T1000 (cell line): ENCODE measurements around the gene RNF151.
"Not testable (repeated sequence)": the region's sequence is repeated elsewhere in the genome, so short reads cannot be mapped to it uniquely, and the experiment has no call there.

Experiments
- DNase-seq: peaks from one replicate; lab custom pipeline; 2025; ENCODE audit warnings: mixed read lengths; lab: John Stamatoyannopoulos, UW

RNF151 gene, protein sequence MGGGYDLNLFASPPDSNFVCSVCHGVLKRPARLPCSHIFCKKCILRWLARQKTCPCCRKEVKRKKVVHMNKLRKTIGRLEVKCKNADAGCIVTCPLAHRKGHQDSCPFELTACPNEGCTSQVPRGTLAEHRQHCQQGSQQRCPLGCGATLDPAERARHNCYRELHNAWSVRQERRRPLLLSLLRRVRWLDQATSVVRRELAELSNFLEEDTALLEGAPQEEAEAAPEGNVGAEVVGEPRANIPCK

DNA sequence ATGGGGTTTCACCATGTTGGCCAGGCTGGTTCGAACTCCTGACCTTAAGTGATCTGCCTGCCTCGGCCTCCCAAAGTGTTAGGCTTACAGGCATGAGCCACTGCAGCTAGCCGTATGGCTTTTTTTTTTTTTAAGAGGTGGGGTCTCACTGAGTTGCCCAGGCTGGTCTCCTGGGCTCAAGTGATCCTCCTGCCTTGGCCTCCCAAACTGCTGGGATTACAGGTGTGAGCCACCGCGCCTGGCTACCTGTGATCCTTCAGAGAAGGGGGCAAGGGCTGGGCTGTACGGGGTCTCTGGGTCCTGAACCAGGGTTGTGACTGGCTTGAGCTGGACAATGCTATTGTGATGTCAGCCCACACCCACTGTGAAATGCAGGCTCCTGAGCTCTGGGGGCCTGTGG is at the start of gene RNF151:
RNF151 (plus strand) TSS at position 397 of the 400 bp plus-strand sequence. CDS start 26 bp downstream, outside the sequence.
- no peak for DNase-seq

DNA sequence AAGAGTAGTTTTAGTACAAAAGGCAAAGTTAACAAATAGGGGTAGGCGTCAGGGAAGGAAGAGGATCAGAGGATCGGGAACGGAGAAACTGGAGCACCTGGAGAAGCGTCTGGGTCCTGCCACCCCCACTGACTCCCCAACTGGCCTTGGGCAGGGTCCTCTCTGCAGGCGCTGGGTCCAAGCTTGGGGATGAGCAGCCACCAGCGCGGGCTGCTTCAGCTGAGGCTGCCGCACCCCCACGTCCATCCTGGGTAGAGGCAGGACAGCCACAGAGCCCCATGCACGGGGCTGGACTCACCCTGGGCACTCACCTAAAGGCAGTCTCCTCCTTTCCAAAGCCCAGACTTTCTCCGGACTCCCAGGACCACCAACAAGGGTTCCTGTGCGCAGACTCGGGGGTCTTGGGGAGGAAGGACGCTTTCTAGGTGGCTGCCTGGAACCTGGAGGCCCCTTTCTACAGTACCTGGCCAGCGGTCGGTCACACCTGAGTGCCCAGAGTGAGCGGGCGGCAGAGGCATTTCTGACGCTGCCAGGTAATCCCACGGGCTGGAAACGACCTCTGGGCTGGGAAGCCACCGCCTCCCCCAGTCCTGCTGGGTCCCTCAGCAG is 49.5 kb upstream of the RNF151 start:
- no peak for DNase-seq

- DNase-seq = no peak
Measured at GRCh38 chr16:1917665-1918350, 48.8 kb upstream of the RNF151 start.

DNA sequence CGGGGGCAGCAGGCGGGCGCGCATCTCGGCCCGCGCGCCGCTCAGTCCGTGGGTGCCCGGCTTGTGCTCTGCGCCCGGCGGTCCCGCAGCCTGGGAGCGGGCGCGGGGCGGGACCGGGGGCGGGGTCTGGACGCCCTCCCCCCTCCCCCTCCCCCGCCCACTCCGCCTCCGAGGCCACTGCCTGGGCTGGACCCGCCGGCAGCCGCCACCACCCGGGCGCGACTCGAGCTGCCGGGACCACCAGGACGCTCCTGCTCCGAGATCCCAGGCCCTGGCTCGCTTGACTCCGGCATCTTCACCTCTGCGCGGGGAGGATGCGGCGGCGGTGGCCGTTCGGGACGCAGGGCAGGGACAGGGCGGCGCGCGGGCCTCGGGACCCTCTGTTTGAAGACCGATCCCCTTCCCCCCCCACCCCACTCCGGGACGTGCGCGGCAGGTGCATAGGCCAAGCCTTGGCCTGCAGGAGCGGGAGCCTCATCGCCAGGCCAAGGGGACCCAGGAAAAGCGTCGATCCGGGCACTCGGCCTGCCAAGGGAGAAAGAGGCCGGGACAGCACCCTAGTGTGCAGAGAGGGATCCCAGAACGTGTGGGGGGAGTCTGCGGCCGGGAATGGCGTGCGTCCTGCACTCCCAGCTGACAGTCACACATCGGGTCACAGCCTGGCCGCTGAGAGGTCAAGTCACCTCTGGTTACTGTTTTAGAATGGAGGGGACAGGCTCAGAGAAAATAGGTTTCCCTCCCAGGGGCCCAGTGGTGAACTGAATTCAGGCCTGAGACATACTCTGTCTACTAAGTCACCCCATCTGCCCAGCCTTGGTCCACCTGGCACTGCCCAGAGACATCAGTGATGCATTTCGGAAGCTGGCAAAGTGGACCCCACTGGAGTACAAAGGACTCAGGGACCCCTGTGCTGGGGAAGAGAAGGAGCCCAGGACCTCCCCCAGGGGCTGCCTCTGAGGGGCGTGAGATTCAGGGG is 48.0 kb upstream of the RNF151 start, which contains the start of gene HS3ST6:
HS3ST6 (minus strand) TSS at position 65 of the 976 bp plus-strand sequence. CDS start 92 bp downstream, outside the sequence.
- no peak for DNase-seq

DNA sequence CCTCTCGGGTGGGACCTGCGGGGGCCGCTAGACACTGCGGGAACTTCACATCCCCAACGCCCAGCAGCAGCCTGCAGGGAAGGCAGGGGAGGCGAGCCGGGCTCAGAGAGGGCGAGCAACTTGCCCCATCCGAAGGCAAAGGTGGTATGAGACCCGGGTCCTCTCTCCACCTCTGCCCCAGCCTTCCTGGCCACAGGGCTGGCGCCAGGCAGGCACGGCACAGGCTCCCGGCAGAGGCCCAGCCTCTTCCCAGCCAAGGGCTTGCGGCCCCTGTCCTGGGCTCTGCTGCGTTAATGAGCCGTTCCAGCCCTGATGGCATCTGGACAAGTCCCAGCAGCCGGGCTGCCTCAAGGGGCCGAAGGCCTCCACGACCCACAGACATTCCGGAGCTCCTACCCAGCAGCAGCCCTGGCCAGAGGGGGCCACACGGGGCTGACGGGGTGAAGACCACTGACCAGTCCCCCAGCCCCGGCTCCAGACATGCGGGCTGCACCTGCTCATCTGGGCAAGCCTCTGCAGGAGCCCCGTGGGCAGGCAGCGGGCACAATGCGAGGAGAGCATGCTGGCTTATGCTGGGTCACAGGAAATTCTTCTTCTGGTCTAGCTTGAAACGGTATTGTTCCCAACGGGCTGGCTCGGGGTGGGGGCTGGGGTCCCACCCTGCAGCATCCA is 47.2 kb upstream of the RNF151 start:
- no peak for DNase-seq

DNA sequence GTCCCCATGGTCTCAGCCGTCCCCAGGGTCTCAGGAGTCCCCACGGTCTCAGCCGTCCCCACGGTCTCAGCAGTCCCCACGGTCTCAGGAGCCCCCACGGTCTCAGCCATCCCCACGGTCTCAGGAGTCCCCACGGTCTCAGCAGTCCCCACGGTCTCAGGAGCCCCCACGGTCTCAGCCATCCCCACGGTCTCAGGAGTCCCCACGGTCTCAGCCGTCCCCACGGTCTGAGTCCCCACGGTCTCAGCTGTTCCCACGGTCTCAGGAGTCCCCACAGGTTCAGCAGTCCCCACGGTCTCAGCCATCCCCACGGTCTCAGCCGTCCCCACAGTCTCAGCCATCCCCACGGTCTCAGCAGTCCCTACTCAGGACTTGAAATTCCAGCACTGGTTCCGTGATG is 46.5 kb upstream of the RNF151 start:
- DNase-seq = not testable (repeated sequence)

DNA sequence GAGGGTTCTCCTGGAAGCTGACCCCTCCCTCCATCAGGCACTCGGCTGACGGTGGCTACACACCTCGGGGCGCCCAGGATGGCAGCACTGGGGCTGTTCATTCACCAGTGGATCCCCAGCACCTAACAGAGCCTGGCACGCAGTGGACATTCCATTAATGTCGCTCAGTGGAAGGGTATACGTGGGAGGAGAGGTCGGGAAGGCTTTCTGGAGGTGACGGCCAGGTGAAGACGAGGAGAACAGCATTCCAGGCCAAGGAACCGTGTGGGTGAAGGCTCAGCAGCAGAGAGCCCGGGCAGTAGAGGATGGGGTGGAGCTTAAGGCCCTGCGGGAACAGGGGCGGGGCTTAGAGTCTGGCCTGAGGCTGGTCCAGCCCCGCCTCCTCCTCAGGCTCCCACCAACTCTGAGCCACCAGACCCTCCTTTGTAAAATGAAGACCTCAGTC is 45.9 kb upstream of the RNF151 start:
- DNase-seq = no peak

DNA sequence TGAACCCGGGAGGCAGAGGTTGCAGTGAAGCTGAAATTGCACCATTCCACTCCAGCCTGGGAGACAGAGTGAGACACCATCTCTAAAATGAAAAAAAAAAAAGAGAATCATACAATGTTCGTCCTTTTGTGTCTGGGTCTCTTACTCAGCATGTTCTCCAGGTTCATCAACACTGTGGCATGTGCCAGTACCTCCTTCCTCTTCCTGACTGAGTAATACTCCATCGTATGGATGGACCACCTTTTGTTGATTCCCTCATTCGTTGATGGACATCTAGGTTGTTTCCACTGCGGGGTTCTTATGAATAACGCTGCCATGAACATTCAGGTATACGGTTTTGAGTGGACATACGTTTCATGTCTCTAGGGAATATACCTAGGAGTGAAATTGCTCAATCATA is 44.3 kb upstream of the RNF151 start:
- no peak for DNase-seq

DNA sequence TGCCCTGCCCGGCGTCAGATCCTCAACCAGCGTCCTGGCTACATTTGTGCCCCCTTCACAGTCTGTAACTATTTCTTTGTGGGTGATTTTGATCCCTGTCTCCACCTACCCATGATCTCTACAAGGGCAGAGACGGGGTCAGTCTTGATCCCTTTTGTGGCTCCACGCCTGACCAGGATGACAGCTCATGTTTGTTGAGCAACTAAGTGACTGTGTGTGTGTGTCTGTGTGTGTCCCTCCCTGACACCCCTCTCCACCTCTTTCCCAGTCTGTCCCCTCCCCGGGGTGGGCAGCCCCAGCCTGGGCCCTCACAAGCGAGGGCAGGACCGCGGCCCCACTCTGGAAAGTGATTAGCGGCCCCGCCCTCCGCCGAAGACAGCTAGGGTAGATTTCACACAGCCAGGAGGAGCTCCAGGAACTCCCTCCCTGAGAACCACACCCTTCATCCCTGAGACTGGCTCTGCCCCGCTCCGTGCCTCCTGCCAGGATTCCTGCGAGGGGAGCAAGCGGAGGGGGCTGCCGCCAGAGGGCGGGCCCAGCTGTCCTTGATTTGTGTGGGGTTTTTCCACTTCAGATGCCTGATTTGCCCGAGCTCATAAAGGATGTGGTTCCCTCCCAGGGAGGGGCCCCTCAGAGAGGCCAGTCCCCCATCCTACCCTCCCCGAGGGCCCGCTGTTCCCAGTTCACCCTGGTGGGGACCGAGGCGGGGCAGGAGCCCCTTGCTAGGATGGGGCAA is 43.2 kb upstream of the RNF151 start:
- DNase-seq = no peak

- no peak for DNase-seq
Measured at GRCh38 chr16:1924095-1924494, 42.6 kb upstream of the RNF151 start.

DNA sequence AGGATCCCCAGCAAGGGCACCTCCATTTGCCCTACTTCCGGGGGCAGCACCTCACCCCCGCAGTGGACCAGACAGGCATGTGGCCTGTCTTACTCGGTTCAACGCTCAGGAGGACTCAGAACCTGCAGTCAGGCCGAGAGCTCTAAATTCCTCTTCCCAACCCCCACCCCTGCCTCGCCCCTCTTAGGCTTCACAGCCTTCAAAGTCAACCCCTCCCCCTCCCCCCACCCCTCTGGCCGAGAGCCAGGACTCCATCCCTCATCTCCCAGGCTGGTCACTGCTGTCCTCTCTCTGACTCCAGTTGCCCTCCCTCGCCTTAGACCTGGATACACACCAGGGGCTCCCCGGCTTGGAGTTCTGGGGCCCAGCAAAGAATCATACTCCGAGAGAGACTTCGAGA is 40.4 kb upstream of the RNF151 start:
- no peak for DNase-seq

- no peak for DNase-seq
Measured at GRCh38 chr16:1929105-1929504, 37.6 kb upstream of the RNF151 start.

DNA sequence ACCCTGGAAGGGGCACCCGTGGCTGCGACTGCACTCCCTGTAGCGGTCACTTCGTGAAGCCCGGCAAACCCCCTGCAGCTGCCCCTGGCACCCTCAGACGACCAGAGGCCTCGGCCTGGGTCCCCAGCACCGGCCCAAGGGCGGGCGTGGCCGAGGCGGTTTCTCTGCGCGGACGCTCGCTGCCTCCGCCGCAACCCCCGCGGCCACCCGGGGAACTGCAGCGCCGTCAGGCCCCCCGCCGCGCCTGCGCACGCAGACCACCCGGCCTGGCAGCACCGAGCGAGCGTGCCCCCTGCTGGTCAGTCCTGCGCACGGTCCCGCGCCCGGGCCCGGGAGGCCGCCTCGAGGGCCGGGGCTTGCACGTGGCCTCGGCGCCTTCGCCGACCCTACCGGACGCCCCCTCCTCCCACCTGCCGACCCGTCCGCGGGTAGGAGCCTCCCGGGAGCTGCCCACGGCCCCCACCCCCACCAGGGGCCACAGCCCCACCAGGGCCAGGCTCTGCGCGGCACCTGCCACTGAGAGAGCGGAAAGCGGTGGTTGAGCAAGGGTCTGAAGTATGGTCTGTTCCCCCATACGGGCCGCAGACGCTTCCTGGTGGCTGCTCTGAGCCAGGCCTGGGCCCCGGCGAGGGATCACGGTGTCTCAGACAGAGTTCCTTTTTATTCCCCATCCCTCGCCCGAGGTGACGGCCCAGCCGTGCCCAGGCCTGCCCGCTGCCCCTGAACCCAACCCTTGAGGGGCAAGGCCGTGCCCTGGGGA is 36.9 kb upstream of the RNF151 start:
- DNase-seq = peak; percentile 89

- no peak for DNase-seq
Measured at GRCh38 chr16:1930338-1930720, 36.3 kb upstream of the RNF151 start.

DNA sequence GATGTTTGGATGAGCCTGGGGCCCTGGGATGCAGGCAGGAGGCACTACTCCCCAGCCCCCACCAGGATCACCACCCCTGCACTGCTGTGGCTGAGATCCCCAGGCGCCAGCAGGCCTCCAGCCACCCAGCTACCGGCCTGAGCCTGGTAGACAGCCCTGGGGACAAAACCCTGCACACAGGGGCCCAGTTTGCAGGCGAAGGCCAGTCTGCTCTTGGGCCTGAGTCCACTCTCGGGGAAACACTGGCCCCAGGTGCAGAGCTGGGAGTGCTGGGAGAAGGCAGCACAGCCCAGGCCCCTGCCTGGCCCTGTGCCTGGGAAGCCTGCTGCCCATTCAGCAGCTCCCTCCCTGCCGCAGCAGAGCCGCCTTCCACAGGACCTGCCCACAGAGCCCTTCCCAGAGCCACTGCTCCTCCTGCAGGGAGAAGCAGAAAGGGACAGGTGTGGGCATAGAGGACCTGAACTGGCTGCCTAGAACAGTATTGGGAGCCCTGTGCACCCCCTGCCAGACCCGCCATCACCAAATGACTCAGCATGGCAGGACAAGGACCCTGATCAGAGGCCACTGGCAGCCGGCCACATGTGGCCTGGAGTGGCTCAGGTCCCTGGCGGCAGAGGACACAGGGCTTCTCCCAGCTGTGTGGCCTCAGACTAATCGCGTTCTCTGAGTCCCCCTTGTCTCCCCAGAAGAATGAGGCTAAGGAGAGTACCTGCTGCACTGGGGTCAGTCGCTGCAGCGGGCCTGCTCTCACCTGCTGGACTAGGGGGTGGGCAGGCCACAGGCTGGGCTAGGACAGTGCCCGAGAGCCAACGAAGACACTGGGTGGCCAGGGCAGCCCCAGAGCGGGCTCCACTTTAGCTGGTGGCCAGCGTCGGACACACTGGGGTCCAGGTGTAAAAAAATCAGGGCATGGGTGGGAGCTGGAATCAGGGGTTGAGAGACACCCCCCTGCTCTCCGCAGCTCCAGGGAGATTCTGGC is 34.3 kb upstream of the RNF151 start:
- DNase-seq = no peak

GRCh38 chr16:1933097-1933661 is 33.5 kb upstream of the RNF151 start:
- no peak for DNase-seq

- DNase-seq = no peak
Measured at GRCh38 chr16:1936945-1937479, 29.6 kb upstream of the RNF151 start.

DNA sequence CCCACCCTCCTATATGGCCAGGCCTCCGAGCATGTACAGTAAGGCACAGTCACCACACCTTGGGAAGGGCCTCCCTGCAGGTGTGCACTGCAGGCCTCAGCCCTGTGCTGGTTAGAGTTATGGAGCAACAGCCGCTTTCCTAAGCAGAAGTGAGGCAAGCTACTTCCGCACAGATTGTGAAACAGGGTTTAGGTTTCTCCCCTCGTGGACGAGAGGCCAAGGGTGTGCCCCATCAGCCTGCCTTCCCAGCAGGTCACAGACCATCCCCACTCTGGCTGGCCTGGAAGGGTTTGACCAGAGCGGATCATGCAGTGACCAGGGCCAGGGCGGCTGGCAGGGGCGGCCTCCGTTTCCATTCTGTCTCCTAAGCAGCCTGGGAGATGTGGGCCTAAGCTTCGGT is 28.3 kb upstream of the RNF151 start:
- DNase-seq = no peak
